ENCODE data around the gene CKB.

CKB gene

GRCh38 chr14:103539056-103539825 lies 16.6 kb upstream of the CKB start:
- no peak for DNase-seq (ENCODE audit: low read depth in 1 of 2, low spot score in 1 of 2)

- no peak for DNase-seq (ENCODE audit: low read depth in 1 of 2, low spot score in 1 of 2)
These were observed 15.8 kb upstream of the CKB start for GRCh38 chr14:103538291-103539055.

- DNase-seq (ENCODE audit: low read depth in 1 of 2, low spot score in 1 of 2): no peak
These were observed 14.8 kb upstream of the CKB start for GRCh38 chr14:103537175-103537990.

- no peak for DNase-seq (ENCODE audit: low read depth in 1 of 2, low spot score in 1 of 2)
These were observed 14.1 kb upstream of the CKB start for GRCh38 chr14:103536693-103537092.

- DNase-seq (ENCODE audit: low read depth in 1 of 2, low spot score in 1 of 2): no peak
These were observed 13.4 kb upstream of the CKB start for GRCh38 chr14:103535891-103536565.

- no peak for DNase-seq (ENCODE audit: low read depth in 1 of 2, low spot score in 1 of 2)
These were observed 12.7 kb upstream of the CKB start for GRCh38 chr14:103535081-103535890.

- no peak for DNase-seq (ENCODE audit: low read depth in 1 of 2, low spot score in 1 of 2)
These were observed 12.0 kb upstream of the CKB start for GRCh38 chr14:103534576-103535061.

GRCh38 chr14:103533999-103534575 lies 11.5 kb upstream of the CKB start:
- no peak for DNase-seq (ENCODE audit: low read depth in 1 of 2, low spot score in 1 of 2)

GRCh38 chr14:103533137-103533998 lies 10.7 kb upstream of the CKB start:
- no peak for DNase-seq (ENCODE audit: low read depth in 1 of 2, low spot score in 1 of 2)

GRCh38 chr14:103532216-103533136 lies 9.8 kb upstream of the CKB start:
- DNase-seq (ENCODE audit: low read depth in 1 of 2, low spot score in 1 of 2): no peak

GRCh38 chr14:103531421-103532215 lies 9.0 kb upstream of the CKB start:
- no peak for DNase-seq (ENCODE audit: low read depth in 1 of 2, low spot score in 1 of 2)

GRCh38 chr14:103530831-103531230 lies 8.2 kb upstream of the CKB start:
- DNase-seq (ENCODE audit: low read depth in 1 of 2, low spot score in 1 of 2): no peak

GRCh38 chr14:103530390-103530789 lies 7.8 kb upstream of the CKB start:
- DNase-seq (ENCODE audit: low read depth in 1 of 2, low spot score in 1 of 2): no peak

GRCh38 chr14:103529383-103530365 lies 7.0 kb upstream of the CKB start:
- DNase-seq (ENCODE audit: low read depth in 1 of 2, low spot score in 1 of 2): no peak

GRCh38 chr14:103528587-103529382 lies 6.2 kb upstream of the CKB start, which contains the start of gene TRMT61A:
TSS of gene TRMT61A (plus strand) at chr14:103529196. CDS start at chr14:103529979, 783 bp downstream.
- peak; percentile 64 to 73 for DNase-seq (ENCODE audit: low read depth in 1 of 2, low spot score in 1 of 2)

All from stimulated activated CD4-positive, alpha-beta T cell treated with anti-CD3 and anti-CD28 coated beads, Interleukin-15, amount 100 ng/mL, for 1 hour (primary cell).